ENCODE measurements around the gene ZBTB16. TPM values are rescaled to one million over a fixed set of nuclear protein-coding genes. Genes with fewer than 3 reads are reported as not detected.

ZBTB16 gene
- total and polyA plus RNA-seq, 8 donors: 7.9 to 318 (median 55.3) TPM

DNA sequence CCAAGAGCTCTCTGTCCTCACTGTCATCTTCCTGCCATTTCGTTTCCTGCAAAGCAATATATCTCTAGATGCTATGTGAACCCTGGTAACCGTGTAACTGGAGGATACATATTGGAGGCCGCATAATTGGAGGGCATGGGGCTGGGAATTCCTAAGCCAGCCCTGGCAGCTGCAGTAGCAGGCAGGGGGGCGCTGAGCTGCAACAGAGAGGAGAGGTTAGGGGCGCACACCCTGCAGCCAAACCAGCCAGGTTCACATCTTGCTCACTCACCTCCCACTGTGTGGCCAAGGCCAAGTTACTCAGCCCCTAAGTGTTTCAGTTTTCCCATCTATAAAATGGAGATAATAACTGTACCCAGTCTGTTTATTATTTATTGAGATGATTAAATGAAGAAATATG lies 39.9 kb upstream of the ZBTB16 start:
- no peaks in the 10 kb centered on the region for H3K27me3 ChIP-seq
- H3K4me3 ChIP-seq: no peak overlapping the region
- no peaks in the 10 kb centered on the region for H3K9me3 ChIP-seq
- no peak for DNase-seq
- intact Hi-C loops (cut with DNase I; ENCODE audit: low total_unique reads): no loop called here
- no peak overlapping the region for H3K27ac ChIP-seq
- 86 to 92% (median 88%) methylated on average over 5 of the region's 5 CpGs for WGBS, 5 donors
- TF ChIP-seq POLR2A (IDR thresholded peaks at IDR 0.05): no peak
- TF ChIP-seq POLR2AphosphoS5 (IDR thresholded peaks at IDR 0.05): no peak
- TF ChIP-seq, protein P1, sequence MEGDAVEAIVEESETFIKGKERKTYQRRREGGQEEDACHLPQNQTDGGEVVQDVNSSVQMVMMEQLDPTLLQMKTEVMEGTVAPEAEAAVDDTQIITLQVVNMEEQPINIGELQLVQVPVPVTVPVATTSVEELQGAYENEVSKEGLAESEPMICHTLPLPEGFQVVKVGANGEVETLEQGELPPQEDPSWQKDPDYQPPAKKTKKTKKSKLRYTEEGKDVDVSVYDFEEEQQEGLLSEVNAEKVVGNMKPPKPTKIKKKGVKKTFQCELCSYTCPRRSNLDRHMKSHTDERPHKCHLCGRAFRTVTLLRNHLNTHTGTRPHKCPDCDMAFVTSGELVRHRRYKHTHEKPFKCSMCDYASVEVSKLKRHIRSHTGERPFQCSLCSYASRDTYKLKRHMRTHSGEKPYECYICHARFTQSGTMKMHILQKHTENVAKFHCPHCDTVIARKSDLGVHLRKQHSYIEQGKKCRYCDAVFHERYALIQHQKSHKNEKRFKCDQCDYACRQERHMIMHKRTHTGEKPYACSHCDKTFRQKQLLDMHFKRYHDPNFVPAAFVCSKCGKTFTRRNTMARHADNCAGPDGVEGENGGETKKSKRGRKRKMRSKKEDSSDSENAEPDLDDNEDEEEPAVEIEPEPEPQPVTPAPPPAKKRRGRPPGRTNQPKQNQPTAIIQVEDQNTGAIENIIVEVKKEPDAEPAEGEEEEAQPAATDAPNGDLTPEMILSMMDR (IDR thresholded peaks at IDR 0.05): no peak
- TF ChIP-seq EP300 (IDR thresholded peaks at IDR 0.05): no peak
- H3K36me3 ChIP-seq: no peaks in the 10 kb centered on the region
- H3K4me1 ChIP-seq: no peaks in the 10 kb centered on the region

DNA sequence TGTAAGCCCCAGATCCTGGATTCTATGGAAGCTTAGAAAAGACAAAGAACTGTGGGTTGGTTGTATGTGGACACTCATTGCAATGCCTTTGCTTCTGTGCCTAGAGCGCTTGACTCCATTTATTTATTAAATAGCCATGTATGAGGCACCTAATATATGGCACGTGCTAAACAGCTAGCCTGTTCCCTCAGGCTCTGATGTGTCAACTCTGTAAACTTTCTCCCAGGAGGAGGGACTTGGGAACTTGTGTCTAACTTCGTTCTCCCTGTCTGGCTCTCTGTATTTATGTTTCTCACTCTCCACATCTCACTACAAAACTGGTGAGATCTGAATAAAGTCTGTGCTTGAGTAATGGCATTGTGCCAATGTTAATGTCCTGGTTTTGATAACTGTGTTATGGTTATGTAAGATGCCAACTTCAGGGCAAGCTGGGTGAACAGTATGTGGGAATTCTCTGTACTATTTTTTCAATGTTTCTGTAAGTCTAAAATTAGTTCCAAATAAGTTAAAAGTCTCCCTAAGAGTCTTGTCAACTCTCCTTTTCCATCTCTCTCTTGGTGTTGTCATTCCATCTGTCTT lies 34.1 kb upstream of the ZBTB16 start:
- 28 to 49% (median 43%) methylated on average over 3 of the region's 3 CpGs for WGBS, 5 donors

DNA sequence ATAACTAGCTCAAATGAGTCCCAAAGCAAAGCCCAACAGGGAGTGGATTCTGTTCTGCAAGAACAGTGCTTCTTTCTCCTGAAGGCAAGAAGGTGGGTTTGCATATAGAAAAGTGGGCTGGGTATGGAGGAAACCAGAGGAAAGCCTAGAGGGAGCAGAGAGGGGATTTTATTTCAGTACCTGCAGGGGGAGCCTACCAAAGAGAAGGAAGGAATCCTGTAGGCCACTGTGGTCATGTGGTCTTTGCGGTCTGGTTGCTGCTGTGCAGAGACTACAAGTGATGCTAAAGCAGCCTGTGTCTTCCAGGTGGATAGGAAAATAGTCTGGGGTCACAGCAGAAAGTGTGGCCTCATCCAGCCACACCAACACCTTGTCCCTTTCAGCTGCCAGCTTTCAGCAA lies 33.2 kb upstream of the ZBTB16 start:
- H3K9me3 ChIP-seq: no peaks in the 10 kb centered on the region
- H3K4me1 ChIP-seq: peaks cover 0 to 13% (median 5%) of the 10 kb centered on the region in 4 donors
- H3K27ac ChIP-seq: no peak overlapping the region
- WGBS, 5 donors: 37 to 68% (median 45%) methylated on average over 1 of the region's 1 CpG
- intact Hi-C loops (cut with DNase I; ENCODE audit: low total_unique reads): no loop called here
- peaks cover 0 to 6% (median 0%) of the 10 kb centered on the region in 3 donors for H3K27me3 ChIP-seq
- TF ChIP-seq EP300 (IDR thresholded peaks at IDR 0.05) (no peak), POLR2AphosphoS5 (IDR thresholded peaks at IDR 0.05) (no peak), POLR2A (IDR thresholded peaks at IDR 0.05) (no peak)
- TF ChIP-seq, protein P1 (IDR thresholded peaks at IDR 0.05): no peak
- peak in 1 of 2 donors; percentile 40 for DNase-seq
- H3K4me3 ChIP-seq: no peak overlapping the region
- no peaks in the 10 kb centered on the region for H3K36me3 ChIP-seq

More for the DNA sequence above, 34.1 kb upstream of the ZBTB16 start:
- Histone ChIP-seq H3K27ac (peak overlapping the region in 2 of 5 donors; percentile 3 to 20), H3K4me3 (no peak overlapping the region), H3K9me3 (no peaks in the 10 kb centered on the region), H3K36me3 (no peaks in the 10 kb centered on the region), H3K27me3 (peaks cover 0 to 6% (median 0%) of the 10 kb centered on the region in 3 donors), H3K4me1 (peaks cover 0 to 13% (median 5%) of the 10 kb centered on the region in 4 donors)
- no peak for TF ChIP-seq POLR2A (IDR thresholded peaks at IDR 0.05)
- peak in 1 of 3 donors; percentile 21 for TF ChIP-seq POLR2AphosphoS5 (IDR thresholded peaks at IDR 0.05)
- TF ChIP-seq EP300 (IDR thresholded peaks at IDR 0.05): no peak
- DNase-seq: no peak
- intact Hi-C loops (cut with DNase I; ENCODE audit: low total_unique reads): no loop called here

DNA sequence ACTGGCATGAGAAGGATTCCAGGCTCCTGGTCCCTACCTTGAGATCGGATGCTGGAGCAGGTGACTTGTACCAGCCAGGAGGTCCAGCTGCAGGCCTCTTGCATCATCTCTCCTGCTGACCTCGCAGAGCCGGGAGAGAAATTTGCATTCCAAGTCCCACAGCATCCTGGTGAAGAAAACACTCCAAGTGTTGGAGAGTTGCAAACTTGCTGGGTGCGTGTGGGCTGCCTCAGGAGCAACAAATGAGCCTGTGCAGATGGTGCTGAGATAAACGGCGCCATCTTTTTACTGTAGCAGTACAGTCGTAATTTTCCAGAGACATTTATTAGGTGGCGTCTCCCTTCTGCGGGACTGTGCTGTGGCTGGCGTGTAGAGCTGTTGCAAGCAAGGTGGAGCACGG lies 32.1 kb upstream of the ZBTB16 start:
- peaks cover 0 to 6% (median 0%) of the 10 kb centered on the region in 3 donors for H3K27me3 ChIP-seq
- no peaks in the 10 kb centered on the region for H3K36me3 ChIP-seq
- DNase-seq: no peak
- H3K9me3 ChIP-seq: no peaks in the 10 kb centered on the region
- TF ChIP-seq EP300 (IDR thresholded peaks at IDR 0.05) (no peak), POLR2AphosphoS5 (IDR thresholded peaks at IDR 0.05) (no peak), POLR2A (IDR thresholded peaks at IDR 0.05) (no peak)
- TF ChIP-seq, protein P1 (IDR thresholded peaks at IDR 0.05): no peak
- 81 to 88% (median 86%) methylated on average over 11 of the region's 11 CpGs for WGBS, 5 donors
- H3K4me1 ChIP-seq: peaks cover 0 to 13% (median 5%) of the 10 kb centered on the region in 4 donors
- no peak overlapping the region for H3K27ac ChIP-seq
- intact Hi-C loops (cut with DNase I; ENCODE audit: low total_unique reads): no loop called here
- H3K4me3 ChIP-seq: no peak overlapping the region

DNA sequence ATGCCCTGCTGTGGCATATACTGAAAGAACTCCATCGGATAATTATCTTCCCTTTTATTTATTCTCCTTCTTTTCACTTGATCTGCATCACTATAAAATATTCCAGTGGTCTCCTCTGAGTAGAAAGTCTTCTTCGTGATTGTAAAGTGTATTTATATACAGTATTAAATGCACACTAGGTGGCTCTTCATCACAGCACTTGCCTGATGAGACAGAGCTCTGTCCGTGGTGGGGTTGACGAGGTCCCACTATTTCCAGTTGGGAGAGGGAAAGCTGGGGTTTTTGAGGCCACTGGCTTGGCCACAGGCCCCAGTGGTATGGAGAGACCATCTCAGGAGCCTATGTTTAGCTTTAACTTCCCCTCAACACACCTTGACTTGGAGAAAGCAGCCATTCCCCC lies 31.6 kb upstream of the ZBTB16 start:
- no peak overlapping the region for H3K4me3 ChIP-seq
- TF ChIP-seq POLR2AphosphoS5 (IDR thresholded peaks at IDR 0.05) (no peak), POLR2A (IDR thresholded peaks at IDR 0.05) (no peak), EP300 (IDR thresholded peaks at IDR 0.05) (no peak)
- TF ChIP-seq, protein P1 (IDR thresholded peaks at IDR 0.05): no peak
- no peak for DNase-seq
- intact Hi-C loops (cut with DNase I; ENCODE audit: low total_unique reads): no loop called here
- 38 to 70% (median 58%) methylated on average over 4 of the region's 4 CpGs for WGBS, 5 donors
- peaks cover 0 to 13% (median 5%) of the 10 kb centered on the region in 4 donors for H3K4me1 ChIP-seq
- H3K36me3 ChIP-seq: no peaks in the 10 kb centered on the region
- no peaks in the 10 kb centered on the region for H3K9me3 ChIP-seq
- no peak overlapping the region for H3K27ac ChIP-seq
- peaks cover 0 to 6% (median 0%) of the 10 kb centered on the region in 3 donors for H3K27me3 ChIP-seq

Data from stomach (tissue), 9 donors.